PC-9 (cell line): ENCODE data around the gene SLC25A1. TPM values are rescaled to one million over a fixed set of nuclear protein-coding genes. Genes with fewer than 3 reads are reported as not detected.

Experiments
- BruUV-seq: library from RNA; stranded (reverse); fragments of 400-500 nt; replicated peaks from 2 replicates; lab custom pipeline; 2021; lab: Mats Ljungman, UMichigan
- CTCF ChIA-PET: fragments of 300-600 bp; sonication (Branson Sonifier 250); formaldehyde crosslinking; loops from one replicate; lab custom pipeline; 2022; ENCODE audit warnings: antibody characterized with exemption; lab: Charles Lee
- POLR2A ChIA-PET: fragments of 300-600 bp; sonication (Branson Sonifier 250); formaldehyde crosslinking; loops from one replicate; lab custom pipeline; 2022; ENCODE audit warnings: antibody characterized with exemption; ENCODE audit not compliant: unreplicated experiment; lab: Charles Lee
- DNase-seq, 2 experiments: peaks; one replicate each; pipeline versions ENCODE4 v3.0.0 to v3.0.0-alpha.2; 2015 to 2022; ENCODE audit warnings: mixed read lengths in 1 of 2
- H2AFZ ChIP-seq: fragments of 200-600 bp; sonication (generic); 2 replicates; pipeline ENCODE4 v1.8.1; 2017; ENCODE audit warnings: antibody characterized with exemption
- H3F3A ChIP-seq: fragments of 200-600 bp; sonication (generic); 2 replicates; pipeline ENCODE4 v1.8.1; 2017; ENCODE audit warnings: antibody characterized with exemption, mild to moderate bottlenecking, low read depth; ENCODE audit not compliant: insufficient read depth
- H3K27ac ChIP-seq: fragments of 200-600 bp; sonication (generic); 2 replicates; pipeline ENCODE4 v1.6.1; 2016; ENCODE audit warnings: mixed run types
- H3K27me3 ChIP-seq: fragments of 200-600 bp; sonication (generic); 2 replicates; pipeline ENCODE4 v1.6.1; 2016; ENCODE audit warnings: low read depth, mixed run types; ENCODE audit not compliant: insufficient read depth
- H3K36me3 ChIP-seq: fragments of 200-600 bp; sonication (generic); 2 replicates; pipeline ENCODE4 v1.6.1; 2016; ENCODE audit warnings: low read depth, mixed run types
- H3K4me1 ChIP-seq: fragments of 200-600 bp; sonication (generic); replicated peaks from 2 replicates; pipeline ENCODE4 v1.6.1; 2016; ENCODE audit warnings: mixed run types; ENCODE audit not compliant: insufficient read depth
- H3K4me2 ChIP-seq: fragments of 200-600 bp; sonication (generic); 2 replicates; pipeline ENCODE4 v1.6.1; 2017; ENCODE audit warnings: mixed run types
- H3K4me3 ChIP-seq: fragments of 200-600 bp; sonication (generic); 2 replicates; pipeline ENCODE4 v1.6.1; 2016; ENCODE audit warnings: mixed run types
- H3K79me2 ChIP-seq: fragments of 200-600 bp; sonication (generic); 2 replicates; pipeline ENCODE4 v1.6.1; 2017; ENCODE audit warnings: low read depth, mixed run types
- H3K9me2 ChIP-seq: fragments of 200-600 bp; sonication (generic); 2 replicates; pipeline ENCODE4 v1.8.1; 2017; ENCODE audit warnings: mild to moderate bottlenecking; ENCODE audit not compliant: insufficient read depth
- H3K9me3 ChIP-seq: fragments of 200-600 bp; sonication (generic); 2 replicates; pipeline ENCODE4 v1.8.1; 2016; ENCODE audit warnings: low read depth; ENCODE audit not compliant: insufficient read depth
- H4K20me1 ChIP-seq: fragments of 200-600 bp; sonication (generic); 2 replicates; pipeline ENCODE4 v1.8.1; 2017; ENCODE audit not compliant: insufficient read depth
- EZH2 ChIP-seq: fragments of 200-600 bp; sonication (generic); IDR thresholded peaks from 2 replicates; pipeline ENCODE4 v1.8.0; 2017; ENCODE audit warnings: antibody characterized with exemption, low read depth
- intact Hi-C: fragments of 100-400 bp; cut with micrococcal nuclease; formaldehyde crosslinking; loops from one replicate; pipeline ENCODE4 v1.10.0; 2022; ENCODE audit not compliant: unreplicated experiment
- total RNA-seq: library from RNA; stranded (reverse); gene quantifications from 2 replicates; pipeline ENCODE4 v1.2.3, GENCODE V29; 2021
- TF ChIP-seq, protein P1 (sequence below): fragments of 200-600 bp; sonication (generic); conservative IDR thresholded peaks from 2 replicates; pipeline ENCODE4 v1.6.1; 2017; ENCODE audit warnings: mixed run types, antibody characterized with exemption, mild to moderate bottlenecking, moderate library complexity

SLC25A1 gene
- total RNA-seq, 1 experiment from 2014 or later: 79.9 TPM

DNA sequence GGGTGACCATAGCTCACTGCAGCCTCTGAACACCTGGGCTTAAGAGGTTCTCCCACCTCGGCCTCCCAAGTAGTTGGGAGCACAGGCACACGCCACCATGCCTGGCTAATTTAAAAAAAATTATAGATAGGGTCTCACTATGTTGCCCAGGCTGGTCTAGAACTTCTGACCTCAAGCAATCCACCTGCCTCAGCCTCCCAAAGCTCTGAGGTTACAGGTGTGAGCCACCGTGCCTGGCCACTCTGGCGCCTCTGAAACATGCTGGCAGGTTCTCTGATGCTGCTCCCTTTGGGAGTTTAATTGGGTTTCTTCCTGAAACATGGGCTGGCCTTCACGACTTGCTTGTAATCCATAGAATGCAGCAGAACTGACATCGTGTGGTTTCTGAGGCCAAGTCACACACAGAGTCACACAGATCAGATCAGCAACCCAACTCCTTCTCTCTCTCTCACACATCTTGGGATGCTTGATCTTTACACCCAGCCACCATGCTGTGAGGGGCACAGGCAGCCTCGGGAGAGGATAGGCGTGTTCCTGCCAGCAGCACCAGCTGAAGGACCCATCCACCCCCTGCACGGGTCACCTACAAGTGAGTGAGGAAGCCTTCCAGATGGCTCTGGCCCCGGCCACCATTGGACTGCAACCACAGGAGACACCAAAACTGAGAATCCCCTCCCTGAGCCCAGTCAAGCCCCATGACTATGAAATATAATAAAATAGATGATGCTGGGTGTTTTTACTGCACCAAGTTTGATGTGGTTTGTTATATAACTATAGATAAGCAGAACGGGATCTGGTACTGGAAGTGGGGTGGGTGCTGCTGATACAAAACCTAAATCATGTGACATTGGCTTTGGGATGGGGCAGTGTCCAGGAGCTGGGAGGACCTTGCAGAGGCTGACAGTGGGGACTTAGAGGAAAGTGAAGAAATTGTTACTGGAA is 25.3 kb downstream of the SLC25A1 start:
- peaks cover 21% of the 10 kb centered on the region for H3K27me3 ChIP-seq
- no peak overlapping the region for H3K27ac ChIP-seq
- no peaks in the 10 kb centered on the region for H4K20me1 ChIP-seq
- H3K9me2 ChIP-seq: no peaks in the 10 kb centered on the region
- no peak for TF ChIP-seq EZH2
- TF ChIP-seq, protein P1, sequence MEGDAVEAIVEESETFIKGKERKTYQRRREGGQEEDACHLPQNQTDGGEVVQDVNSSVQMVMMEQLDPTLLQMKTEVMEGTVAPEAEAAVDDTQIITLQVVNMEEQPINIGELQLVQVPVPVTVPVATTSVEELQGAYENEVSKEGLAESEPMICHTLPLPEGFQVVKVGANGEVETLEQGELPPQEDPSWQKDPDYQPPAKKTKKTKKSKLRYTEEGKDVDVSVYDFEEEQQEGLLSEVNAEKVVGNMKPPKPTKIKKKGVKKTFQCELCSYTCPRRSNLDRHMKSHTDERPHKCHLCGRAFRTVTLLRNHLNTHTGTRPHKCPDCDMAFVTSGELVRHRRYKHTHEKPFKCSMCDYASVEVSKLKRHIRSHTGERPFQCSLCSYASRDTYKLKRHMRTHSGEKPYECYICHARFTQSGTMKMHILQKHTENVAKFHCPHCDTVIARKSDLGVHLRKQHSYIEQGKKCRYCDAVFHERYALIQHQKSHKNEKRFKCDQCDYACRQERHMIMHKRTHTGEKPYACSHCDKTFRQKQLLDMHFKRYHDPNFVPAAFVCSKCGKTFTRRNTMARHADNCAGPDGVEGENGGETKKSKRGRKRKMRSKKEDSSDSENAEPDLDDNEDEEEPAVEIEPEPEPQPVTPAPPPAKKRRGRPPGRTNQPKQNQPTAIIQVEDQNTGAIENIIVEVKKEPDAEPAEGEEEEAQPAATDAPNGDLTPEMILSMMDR: no peak
- POLR2A ChIA-PET: no interaction called here
- BruUV-seq: no TSS peak
- no peaks in the 10 kb centered on the region for H3K4me1 ChIP-seq
- no peak for DNase-seq
- no peak overlapping the region for H2AFZ ChIP-seq
- H3K79me2 ChIP-seq: no peaks in the 10 kb centered on the region
- intact Hi-C loops: no loop called here
- no peak overlapping the region for H3K4me3 ChIP-seq
- CTCF ChIA-PET: no interaction called here
- H3K4me2 ChIP-seq: no peak overlapping the region
- H3K36me3 ChIP-seq: no peaks in the 10 kb centered on the region
- no peaks in the 10 kb centered on the region for H3K9me3 ChIP-seq
- no peaks in the 10 kb centered on the region for H3F3A ChIP-seq

DNA sequence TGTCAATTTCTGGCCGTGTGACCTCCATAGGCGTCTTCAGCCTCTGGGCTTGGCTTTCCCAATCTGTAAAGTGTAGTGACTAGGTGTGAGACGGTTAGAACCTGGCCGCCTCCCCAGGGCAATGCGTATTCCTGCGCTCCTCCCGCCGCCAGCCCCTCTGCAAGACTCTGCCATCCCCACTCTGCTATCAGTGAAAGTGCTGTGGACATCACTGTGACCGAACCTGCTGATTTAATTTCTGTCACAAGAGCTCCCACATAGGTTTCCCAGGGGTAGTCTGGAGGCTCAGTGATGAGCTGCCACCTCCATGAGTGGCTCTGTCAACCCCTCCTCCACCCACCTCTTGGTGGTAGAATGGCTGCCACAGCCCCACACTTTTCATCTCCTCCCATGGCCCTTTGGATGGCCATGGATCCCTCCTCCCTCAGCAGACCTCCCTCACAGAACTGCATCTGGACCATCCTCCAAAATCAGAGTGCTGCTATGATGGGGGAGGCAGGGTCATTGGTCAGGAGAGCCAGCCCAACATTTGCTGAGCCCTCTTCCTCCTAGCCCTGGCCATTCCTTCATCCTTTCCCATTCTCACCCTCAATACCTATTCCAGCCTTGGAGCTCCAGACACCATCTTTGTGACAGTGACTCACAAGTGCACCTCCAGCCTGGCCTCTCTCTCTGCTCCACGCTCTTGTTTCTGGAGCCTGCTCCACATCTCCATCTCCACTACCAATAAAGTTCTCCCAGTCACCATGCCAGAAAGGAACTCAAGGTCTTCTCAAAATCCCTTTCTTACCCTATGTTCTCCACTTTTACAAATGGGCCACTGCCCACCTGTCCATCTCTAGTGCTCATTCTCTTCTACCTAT is 27.0 kb downstream of the SLC25A1 start:
- no TSS peak for BruUV-seq
- POLR2A ChIA-PET: no interaction called here
- no peak for TF ChIP-seq EZH2
- TF ChIP-seq, protein P1: no peak

DNA sequence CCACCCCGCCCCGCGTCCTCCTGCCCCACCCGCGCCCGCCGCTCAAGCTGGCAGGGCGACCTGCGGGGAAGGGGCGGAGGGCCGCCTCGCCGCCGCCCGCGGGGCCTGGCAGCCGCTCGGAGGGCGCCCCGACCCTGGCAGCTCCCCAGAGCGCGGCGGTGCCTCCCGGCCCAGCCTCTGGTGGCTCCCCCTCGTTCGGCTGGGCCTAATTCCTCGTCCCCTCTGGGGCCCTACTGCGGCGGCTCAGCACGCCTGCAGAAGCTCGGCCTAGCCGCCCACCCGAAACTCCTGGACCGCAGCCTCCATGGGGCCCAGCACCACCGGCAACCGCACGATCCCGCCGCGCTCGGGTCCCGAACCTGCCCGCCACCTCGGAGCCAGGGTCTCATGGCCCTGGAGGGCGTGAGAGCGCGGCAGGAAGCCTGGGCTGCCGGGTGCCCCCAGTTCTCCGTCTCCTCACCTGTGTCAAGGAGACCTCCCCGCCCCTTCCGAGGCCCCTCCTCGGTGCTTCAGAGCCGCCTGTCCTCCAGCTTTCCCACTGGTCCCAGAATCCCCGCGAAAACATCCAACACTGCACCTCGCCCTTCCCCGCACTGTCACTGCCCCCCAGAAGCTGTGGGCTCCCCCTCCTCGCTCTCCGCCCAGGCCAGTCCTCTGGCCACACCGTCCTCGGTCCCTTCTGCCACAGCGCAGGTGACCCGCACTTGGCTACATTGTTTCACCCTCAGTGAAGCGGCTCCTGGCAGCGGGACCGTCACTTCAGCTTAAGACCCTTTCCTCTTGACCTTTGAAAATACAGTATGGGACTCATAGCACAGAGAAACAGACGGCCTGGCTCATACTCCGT is 27.8 kb downstream of the SLC25A1 start:
- no peak for TF ChIP-seq EZH2
- TF ChIP-seq, protein P1: no peak
- Histone ChIP-seq H3K9me3 (no peaks in the 10 kb centered on the region), H3K27ac (no peak overlapping the region), H4K20me1 (no peaks in the 10 kb centered on the region), H3K9me2 (no peaks in the 10 kb centered on the region), H3K36me3 (no peaks in the 10 kb centered on the region), H3K4me3 (no peak overlapping the region), H2AFZ (no peak overlapping the region), H3K4me1 (no peaks in the 10 kb centered on the region), H3K4me2 (no peak overlapping the region), H3K79me2 (no peaks in the 10 kb centered on the region), H3F3A (no peaks in the 10 kb centered on the region), H3K27me3 (peaks cover 21% of the 10 kb centered on the region)
- ChIA-PET CTCF (no interaction called here), POLR2A (no interaction called here)
- intact Hi-C loops: no loop called here
- DNase-seq: no peak
- BruUV-seq: no TSS peak

More for the DNA sequence above, 27.0 kb downstream of the SLC25A1 start:
- H3K4me2 ChIP-seq: no peak overlapping the region
- no peak overlapping the region for H3K27ac ChIP-seq
- H2AFZ ChIP-seq: no peak overlapping the region
- no peaks in the 10 kb centered on the region for H3K9me3 ChIP-seq
- CTCF ChIA-PET: no interaction called here
- no peak overlapping the region for H3K4me3 ChIP-seq
- intact Hi-C loops: no loop called here
- no peaks in the 10 kb centered on the region for H3K79me2 ChIP-seq
- H3K36me3 ChIP-seq: no peaks in the 10 kb centered on the region
- no peaks in the 10 kb centered on the region for H4K20me1 ChIP-seq
- H3K4me1 ChIP-seq: no peaks in the 10 kb centered on the region
- H3K9me2 ChIP-seq: no peaks in the 10 kb centered on the region
- no peak for DNase-seq
- H3F3A ChIP-seq: no peaks in the 10 kb centered on the region
- H3K27me3 ChIP-seq: peaks cover 21% of the 10 kb centered on the region
